HG03457 (cell line): ENCODE results near the gene TCF12.
"Not testable (repeated sequence)": the region's sequence is repeated elsewhere in the genome, so short reads cannot be mapped to it uniquely, and the experiment has no call there.

Experiments used
- ATAC-seq: cut with Tn5 transposase; IDR thresholded peaks from one replicate; pipeline ENCODE4 v1.9.1; 2021; ENCODE audit warnings: moderate number of reproducible peaks; ENCODE audit not compliant: unreplicated experiment

TCF12 gene

DNA sequence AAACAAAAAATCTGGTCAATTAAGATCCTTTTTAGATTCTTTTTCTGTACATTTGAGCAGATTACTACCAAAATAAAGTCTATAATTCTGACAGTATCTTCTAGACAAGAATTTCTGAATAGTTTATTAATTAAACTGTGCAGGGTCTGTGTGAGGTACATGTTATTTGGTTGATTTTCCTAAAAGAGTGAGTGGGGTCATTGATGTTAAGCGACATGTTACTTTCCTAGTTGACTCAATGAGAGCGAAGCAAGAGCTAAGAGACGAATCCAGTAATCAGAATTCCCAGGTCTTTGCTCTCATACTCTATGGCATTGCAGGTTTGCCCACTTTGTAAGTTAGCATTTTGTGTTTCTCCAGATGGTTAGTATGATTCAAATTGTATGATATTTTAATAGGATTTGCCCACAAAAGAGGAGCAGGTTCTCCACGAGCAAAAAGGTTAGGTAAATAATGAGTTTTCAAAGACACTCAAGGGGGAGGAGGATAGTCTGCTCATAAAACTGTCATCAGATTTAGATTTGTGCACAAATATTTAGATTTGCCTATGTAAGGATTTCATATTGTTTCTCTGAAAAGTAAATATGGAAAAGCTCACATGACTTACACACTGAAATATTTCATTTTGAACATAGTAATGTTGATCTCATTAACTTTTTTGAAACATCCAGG lies 240.7 kb downstream of the TCF12 start:
- no peak for ATAC-seq

DNA sequence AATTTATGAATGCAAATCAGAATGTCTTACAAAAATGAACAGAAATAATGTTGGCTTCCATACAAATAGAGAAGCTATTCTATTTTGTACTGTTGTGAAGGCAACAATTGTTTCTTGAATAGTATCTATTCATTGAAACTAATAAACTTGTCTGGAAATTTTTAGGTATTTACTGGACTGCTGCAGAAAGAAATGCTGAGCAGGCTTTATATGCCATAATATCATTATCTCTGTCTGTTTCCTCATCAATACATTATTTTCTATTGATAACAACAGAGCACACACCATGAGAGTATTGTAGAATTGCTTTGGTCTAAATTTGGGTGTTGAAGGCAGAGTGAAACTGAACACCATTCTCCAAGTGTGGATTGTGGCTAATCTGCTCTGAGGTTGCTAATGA lies 241.3 kb downstream of the TCF12 start:
- no peak for ATAC-seq

DNA sequence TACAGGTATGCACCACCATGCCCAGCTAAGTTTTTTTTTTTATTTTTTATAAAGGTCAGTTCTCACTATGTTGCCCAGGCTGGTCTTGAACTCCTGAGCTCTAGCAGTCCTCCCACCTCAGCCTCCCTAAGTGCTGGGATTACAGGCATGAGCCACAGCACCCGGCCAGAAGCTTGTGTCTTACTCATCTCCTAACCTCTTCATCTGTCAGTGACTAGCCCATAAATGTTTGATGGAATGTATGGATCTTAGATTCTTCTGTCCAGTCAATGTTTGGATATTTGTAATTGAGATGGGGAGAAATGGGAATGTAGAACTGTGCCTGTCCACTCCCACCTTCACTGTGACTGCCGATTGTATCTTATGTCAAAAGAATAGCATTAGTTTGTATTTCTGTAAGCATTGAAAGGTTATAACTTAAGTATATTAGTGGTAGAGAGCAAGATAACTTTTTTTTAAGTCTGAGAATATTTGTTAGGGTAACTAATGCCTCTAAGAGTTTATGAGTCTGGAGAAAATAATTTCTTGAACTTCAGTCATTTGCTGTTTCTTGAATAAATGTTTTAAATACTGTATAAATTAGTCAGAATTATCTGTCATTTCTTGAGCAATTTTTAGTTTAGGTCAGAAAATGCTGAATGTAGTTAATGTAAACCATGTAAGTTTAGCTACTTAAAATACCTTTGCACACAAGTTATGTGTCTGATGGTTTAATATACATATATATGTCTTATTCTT lies 242.5 kb downstream of the TCF12 start:
- ATAC-seq: no peak

DNA sequence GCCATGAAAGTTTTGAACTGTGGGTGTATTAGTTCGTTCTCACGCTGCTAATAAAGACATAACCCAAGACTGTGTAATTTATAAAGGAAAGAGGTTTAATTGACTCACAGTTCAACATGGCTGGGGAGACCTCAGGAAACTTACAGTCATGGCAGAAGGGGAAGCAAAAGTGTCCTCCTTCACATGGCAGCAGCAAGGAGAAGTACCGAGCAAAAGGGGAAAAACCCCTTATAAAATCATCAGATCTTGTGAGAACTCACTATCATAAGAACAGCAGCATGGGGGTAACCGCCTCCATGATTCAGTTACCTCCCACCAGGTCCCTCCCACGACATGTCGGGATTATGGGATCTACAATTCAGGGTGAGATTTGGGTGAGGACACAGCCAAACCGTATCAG lies 245.8 kb downstream of the TCF12 start:
- not testable (repeated sequence) for ATAC-seq

DNA sequence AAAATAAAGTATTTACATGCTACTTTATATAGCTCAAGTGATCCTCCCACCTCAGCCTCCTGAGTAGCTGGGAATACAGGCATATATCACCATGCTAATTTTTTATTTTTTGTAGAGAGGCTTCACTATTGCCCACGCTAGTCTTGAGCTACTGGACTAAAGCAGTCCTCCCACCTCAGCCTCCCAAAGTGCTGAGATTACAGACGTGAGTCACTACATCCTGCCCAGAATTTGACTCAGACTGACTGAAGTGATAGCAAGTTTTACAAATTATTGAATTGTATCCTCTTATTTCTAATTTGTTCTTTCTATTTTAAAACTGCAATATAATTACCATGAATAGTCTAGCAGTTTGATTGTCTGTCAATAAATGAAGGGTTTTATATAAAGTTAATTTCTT lies 247.5 kb downstream of the TCF12 start:
- no peak for ATAC-seq

DNA sequence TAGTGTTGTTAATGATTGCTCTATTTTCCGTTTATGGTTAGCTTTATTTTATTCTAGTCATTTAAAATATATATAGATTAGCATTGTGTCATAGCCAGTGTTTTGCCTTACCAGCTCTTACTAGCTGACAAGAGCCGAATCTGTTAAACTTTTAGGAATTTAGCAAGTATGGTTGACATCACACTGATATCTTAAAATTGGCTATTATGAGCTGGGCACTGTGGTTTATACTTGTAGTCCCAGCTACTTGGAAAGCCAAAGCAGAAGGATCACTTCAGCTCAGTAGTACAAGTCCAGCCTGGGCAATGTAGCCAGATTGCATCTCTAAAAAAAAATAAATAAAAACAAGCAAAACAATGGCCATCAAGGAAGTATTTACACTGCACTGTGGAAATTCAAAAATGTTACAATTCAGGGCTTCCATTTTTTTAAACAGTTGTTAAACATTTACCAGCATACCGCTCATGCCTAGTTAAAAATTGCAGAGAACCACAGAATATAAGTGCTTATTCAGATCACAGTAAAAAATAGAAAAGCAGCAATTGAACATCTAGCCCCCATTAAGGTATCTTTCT lies 249.5 kb downstream of the TCF12 start:
- ATAC-seq: no peak

DNA sequence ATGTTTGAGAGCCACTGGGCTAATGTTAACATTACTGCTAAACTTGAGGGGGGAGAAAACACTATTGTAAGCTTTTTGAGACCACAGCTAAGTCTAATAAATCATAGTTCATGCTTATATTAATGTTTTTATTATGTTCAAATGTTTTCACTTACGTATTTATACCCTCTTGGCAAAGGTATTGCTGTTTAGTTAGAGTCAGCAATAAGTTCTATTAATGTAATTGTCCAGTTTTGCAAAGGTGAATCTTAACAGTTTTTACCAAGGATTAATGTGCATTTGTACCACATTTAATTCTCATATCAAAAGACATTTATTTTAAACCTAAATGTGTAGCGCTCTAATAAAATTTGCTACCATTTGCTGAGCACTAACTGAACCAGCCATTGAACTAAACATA lies 251.2 kb downstream of the TCF12 start:
- no peak for ATAC-seq

DNA sequence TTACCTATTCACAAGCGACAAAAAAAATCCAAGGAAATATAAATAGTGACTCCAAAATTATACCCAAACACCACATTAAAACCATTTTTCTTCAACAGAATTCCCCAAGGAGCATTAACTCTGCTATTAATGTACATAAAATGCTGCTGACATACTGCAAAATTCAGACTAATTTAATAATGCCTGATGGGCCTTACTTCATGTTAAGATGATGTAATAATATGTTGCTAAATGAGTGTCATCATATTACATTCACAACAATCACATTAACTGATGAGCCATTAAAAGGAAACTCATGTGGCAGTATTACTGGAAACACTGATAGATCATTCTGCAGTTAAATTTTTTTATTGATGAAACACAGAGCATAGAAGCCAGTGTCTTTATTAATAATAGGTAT lies 253.0 kb downstream of the TCF12 start:
- ATAC-seq: no peak

DNA sequence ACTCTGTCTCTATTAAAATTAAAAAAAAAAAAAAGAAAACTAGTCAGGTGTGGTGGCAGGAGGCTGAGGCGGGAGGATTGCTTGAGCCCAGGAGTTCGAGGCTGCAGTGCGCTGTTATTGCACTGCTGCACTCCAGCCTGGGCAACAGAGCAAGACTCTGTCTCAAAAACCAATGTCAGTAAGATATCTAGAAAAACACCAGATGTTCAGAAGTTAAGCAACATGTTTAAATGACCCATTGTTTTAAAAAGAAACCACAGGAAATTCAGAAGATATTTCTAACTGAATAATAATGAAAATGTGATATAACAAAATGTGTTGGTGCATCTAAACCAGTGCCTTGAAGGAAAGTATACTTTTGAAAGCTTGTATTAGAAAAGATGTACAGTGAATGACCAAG lies 254.5 kb downstream of the TCF12 start:
- no peak for ATAC-seq

DNA sequence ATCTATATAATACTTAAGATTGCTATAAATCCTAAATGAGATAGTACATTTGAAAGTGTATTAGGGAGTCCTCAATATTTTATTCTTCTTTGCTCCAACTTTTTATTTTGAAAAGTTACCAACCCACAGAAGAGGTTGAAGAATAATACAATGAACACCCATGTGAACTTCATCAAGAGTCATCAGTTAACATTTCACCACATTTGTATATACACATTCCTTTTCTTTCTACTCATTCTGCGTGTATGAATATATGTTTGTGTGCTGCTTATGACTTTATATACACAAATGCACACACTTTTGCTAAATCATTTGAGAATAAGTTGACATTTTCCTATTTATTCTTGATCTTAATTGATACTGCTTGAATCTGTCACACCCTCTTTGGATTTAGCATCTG lies 264.6 kb downstream of the TCF12 start:
- ATAC-seq: no peak

DNA sequence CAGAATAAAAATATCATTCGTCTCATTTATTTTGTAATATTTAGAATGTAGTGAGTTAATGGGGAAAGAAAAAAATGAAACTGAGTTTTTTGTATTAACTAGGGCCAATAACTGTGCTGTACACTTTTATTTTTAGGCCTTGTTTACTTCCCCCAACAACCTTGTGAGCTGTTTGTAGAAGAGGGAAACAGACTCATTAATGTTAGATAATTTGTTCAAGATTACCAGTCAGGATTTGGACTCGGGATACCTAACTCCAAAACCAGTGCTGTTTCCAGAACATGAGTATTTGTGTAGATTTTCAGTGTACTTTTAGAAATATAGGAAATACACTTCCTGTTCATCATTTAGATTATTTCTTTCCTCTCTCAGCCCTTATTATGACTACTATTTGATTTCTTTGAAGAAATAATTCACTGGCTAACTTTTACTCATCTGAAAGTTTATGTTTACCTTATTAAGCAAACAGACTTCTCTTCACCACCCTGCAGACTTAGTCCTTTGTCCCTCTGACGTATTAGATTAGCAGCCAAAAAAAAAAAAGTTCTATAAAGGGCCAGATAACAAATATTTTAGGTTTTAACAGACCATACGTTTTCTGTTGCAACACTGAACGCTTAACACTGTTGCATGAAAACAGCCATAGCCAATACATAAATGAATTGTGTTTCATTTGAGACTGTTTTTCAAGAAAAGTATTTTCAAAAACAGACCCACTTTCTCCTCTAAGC lies 265.3 kb downstream of the TCF12 start:
- ATAC-seq: no peak

DNA sequence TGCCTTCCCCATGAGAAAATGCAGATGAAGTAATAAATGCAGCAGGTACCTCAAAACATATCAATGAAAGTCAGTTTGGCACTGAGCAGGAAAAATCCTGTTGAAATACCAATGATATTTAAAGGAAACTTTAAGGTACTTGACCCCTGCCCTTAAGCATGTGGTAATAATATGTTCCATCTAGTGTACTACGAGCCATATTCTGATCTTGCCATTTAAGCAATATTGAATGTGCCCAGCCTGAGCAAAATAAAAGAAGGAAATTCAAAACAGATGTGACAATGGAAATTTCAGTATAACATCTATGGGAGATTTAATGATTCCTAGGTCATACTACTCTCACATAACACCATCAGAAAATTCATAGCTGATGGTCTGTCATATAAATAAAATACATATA lies 266.1 kb downstream of the TCF12 start:
- no peak for ATAC-seq

DNA sequence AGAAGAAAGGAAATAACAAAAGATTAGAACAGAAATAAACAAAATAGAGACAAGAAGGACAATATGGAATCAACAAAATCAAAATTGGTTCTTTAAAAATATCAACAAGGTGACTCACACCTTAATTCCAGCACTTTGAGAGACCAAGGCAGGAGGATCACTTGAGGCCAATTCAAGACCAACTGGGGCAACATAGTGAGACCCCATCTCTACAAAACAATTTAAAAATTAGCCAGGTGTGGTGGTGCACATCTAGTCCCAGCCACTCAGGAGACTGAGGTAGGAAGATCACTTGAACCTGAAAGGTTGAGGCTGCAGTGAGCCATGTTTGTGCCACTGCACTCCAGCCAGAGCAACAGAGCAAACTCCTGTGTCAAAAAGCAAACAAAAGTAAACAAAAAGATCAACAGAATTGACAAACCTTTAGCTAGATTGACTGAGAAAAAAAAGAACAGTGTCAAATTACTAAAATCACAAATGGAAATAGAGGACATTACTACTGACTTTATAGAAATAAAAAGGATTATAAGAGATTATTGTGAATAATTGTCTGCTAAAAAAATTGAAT lies 267.1 kb downstream of the TCF12 start:
- ATAC-seq: no peak

DNA sequence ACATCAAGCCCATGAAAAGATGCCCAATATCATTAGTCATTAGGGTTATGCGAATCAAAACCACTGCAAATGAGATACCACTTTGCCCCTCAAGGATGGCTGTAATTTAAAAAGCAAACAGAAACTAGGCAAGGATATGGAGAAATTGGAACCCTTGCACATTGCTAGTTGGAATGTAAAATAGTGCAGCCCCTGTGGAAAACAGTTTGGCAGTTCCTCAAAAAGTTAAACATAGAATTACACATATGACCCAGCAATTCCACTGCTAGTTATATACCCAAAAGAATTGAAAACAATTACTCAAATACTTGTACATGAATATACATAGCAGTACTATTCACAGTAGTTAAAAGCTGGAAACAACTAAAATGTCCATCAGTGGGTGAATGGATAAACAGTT lies 271.0 kb downstream of the TCF12 start:
- no peak for ATAC-seq

DNA sequence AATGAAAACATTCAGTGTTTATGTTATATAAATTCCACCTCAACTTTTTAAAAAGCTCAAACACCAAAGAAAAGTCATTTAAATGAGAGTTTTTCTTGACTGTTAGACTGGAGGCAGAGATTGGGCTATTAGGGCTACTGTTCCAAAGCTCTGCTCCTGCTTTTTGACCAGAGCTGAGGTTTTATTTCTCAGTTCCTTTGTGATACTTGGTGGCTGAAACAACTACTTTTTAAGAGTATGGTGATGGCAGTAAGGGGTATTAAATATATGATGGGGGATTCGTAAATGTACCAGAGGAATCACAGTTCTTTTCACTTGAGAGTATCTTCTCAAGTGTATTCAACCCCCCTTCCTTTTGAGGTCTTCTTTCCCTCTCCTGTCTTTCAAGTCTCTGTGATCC lies 271.8 kb downstream of the TCF12 start:
- no peak for ATAC-seq

DNA sequence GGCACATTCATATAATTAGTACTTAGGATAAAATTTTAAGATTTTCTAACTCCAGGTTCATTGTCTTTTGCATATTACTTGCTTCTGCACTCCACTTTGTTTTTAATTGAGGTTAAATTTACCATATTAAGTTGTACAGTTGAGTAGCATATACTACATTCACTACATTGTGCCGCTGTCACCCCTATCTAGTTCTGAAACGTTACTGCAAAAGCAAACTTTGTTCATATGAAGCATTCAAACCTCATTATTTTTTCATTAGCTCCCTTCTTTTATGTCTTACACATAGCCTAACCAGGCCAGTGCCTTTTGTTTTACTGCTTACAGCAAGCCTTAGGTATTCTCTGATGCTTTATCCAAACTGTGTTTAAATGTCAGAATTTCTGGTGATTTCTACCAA lies 274.7 kb downstream of the TCF12 start:
- ATAC-seq: no peak

DNA sequence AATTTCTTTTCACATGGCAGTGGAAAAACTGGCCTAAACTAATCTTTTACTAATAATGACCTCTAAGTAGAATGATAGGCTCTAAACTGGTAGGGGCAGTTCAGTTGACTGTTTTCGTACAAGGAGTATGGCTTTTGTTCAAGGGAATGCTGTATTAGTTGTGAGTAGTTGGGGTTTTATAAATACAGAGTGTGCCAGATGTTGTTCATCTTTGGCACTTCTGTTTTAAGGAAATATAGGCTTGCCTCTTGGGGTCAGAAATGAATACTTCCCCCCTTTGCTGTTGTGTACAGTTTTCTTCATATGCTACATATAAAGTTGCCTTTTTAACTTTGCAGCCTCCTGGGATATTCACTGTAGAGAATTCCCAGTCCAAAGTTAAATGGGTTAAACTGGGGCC lies 276.9 kb downstream of the TCF12 start:
- ATAC-seq: no peak

DNA sequence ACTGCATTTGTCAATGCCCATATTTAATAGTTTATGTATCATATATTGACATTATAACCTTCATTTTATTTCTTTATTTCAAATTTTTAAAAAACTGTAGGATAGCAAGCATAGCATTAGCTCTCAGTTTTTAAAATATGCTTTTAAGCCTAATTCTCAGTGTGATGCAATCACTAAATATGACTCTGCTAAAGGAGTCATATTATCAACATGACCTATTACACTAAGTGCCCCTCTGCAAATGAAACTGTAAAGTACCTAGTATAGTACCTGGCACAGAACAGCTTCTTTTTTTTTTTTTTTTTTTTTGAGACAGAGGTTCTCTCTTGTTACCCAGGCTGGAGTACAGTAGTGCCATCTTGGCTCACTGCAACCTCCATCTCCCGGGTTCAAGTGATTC lies 278.4 kb downstream of the TCF12 start:
- no peak for ATAC-seq

DNA sequence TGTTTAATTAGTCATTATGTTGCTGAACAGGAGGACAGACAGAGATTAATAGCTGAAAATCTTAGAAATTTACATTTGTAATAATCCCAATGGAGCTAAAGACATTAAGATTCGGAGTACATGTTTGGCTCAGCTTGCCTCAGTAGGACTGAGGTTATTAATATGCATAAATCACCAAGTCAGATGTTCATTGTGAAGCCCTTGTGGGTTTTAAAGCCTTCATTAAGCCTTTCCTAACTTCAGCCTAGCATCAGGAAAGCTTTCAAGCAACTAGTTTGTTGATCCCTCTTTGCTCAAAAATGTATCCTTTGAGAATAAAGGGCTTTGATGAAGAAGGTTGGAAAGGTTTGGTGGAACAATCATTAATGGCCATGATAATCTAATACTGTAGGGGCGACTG lies 279.7 kb downstream of the TCF12 start:
- ATAC-seq: no peak

DNA sequence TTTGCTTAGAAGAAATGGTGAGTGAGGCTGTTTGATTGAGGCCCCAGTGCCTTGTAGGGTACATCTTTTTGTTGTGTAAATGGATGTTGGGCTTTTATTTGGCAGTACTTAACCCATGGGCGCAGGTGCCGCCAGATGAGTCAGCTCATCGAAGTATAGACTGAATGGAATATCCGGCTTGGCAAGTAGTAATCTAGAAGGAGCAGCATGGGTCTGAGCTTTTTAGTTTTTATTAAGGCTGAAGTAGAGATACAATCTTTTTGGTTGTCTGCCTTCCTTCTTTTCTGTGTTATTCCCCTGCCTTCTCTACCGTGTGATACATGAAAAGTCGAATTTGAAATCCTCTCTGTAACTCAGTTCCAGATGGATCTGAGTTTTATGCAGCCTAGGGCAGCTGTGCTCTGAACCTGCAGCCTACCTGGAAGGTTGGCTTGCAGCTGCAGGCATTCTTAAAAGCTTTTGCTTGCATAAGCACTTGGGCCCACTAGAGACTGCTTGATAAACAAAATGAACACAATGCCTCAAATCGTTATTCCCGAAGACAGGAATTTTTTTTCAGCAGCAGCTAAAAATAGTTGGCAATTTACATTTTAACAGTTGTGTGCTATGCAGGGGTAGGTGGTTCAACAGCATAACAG lies 280.3 kb downstream of the TCF12 start:
- ATAC-seq: no peak

DNA sequence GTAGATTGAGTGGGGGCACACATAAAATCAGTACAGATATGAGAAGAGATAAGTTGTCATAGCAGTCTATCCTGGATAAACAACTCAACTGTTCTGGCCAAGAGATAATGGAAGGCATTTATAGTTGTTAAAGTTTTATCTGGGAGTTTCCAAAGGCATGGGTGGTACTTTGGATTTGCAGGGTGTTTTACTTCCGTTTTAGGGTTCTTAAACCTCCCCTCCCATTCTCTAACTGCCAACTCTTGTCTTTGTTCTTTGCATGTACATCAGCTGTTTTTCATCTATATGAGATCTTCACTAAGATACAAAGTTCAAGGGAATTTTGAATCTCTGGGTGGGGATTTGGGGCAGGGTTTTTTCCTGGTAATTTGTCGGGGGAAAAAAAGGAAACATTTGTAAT lies 283.1 kb downstream of the TCF12 start:
- ATAC-seq: no peak
